Activated T-cell treated with anti-CD3 and anti-CD28 coated beads for 1 hour (primary cell): ENCODE data around the gene PDIA5.
"Not testable (repeated sequence)": the region's sequence is repeated elsewhere in the genome, so short reads cannot be mapped to it uniquely, and the experiment has no call there.

Experiments used
- DNase-seq: peaks from one replicate; pipeline ENCODE4 v3.0.0-alpha.2; 2020; ENCODE audit warnings: low read depth

Gene PDIA5

GRCh38 chr3:123150449-123151215 is 83.8 kb downstream of the PDIA5 start:
- DNase-seq, result no peak

- DNase-seq, result no peak
These were observed 84.5 kb downstream of the PDIA5 start for GRCh38 chr3:123151251-123151705.

- DNase-seq, result not testable (repeated sequence)
These were observed 85.1 kb downstream of the PDIA5 start for GRCh38 chr3:123151853-123152420.

GRCh38 chr3:123152687-123153086 is 85.9 kb downstream of the PDIA5 start:
- DNase-seq, result no peak

DNA sequence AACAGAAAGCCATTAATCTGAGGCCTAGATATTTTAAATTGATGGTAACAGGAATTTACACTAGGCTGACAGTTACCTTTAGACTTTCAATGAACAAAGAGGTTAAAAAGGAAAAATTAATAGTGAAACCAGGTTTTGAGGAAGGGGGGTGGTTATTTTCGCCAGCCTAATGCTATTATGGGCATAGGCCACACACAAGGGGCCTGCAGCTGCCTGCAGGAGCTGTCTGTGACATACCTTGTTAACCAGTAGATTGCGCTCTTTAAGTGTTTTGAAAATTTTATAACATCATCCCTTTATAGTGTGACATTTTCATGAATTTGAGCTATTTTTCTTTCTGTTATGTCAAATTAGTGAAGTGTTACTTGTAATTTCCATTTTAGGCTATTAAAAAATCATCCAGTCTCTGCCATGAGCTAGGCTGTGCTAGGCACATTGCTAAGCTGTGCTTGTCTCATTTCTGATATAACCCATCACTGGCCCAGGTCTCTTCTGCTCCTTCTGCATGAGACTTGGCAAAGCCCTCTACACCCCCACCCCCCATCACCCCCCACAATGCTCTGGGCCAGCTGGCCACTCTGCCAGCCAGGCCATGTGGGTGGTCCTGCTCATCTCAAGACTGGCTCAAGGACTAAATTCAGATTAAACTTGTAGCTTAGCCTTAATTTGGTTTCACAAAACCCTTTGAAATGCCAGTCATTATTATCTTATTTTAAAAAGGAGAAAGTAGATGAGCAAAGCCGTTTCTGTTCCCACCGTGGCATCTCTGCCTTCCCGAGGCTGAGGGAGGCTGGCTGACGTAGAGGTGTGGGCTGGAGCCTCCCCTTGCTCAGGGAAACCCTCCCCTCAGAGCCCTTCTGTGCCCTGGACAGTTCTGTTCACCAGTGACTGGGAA is 86.5 kb downstream of the PDIA5 start:
- no peak for DNase-seq

- DNase-seq, result no peak
These were observed 87.5 kb downstream of the PDIA5 start for GRCh38 chr3:123154020-123154985.

DNA sequence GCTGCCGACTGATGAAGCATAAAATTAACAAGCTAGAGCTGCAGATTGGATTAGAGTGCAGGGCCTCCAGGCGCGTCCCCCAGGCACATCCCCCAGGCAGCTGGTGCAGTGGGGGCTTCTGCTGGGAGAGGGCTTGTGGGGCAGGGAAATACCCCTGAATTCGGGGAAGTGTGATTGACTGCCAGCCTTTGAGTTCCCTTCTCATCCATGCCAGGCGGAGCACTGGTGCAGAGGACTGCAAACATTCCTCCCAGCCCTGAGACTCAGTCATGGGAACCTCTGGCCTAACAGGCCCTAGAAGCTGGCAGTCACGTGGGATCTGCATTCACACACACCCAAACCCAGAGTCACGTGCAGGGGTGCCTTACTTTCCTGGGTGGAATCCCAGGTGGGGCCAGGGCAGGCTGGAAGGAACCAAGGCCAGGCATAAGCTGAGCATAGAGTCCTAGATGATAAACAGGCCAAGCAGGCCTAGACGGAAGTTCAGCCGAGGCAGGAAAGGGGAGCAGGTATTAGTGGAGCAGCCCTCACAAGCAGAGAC is 88.7 kb downstream of the PDIA5 start:
- DNase-seq, result no peak

GRCh38 chr3:123156276-123156995 is 89.6 kb downstream of the PDIA5 start:
- no peak for DNase-seq

GRCh38 chr3:123157209-123157597 is 90.4 kb downstream of the PDIA5 start:
- no peak for DNase-seq

DNA sequence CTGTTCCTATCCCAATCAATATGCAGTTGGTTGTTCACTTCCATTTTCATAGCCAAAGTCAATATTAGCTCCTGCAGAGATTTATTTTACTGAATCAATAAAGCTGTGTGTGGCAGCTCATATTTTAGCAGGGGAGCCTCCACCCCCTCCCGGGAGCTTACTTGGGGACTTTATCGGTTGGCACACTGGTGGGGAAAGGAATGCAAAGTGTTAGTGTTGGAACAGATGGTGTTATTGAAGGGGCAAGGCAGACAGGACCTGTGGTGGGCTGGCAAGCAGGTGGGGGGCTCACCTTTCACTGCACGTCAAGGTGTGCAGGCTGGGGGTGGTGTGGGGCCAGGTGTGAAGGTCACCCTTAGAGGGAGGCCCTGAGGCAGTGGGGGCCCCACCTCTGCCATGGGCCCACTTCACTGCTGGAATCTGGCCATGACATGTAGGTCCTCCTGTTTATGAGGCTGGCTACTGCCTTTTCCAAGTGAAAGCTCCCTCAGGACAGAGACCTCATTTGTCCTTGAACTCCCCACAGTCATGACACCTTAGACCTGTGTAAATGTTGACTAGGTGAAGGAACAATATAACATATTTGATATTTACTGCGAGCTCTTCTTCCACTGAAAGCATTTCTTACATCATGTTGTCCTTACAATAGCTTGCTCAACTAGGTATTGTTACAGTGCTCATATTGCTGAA is 90.9 kb downstream of the PDIA5 start:
- no peak for DNase-seq

DNA sequence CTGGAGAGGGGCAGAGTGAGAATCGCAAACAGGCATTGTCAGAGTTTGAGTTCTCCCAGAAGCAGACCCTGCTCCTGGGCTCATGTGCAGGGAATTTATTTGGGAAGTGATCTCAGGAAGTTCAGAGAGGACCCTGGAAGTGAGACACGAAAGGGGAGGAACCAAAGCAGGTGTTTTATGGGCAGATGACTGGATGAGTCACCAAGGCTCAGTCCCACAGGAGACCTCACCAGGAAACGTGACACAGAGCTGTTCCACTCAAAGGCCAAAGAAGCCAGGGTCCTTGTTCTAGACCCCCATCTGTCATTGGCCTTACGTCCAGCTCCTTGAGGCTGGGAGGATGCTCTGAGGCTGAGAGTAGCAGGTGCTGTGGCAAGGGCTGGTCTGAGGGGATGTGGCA is 91.5 kb downstream of the PDIA5 start:
- no peak for DNase-seq

DNA sequence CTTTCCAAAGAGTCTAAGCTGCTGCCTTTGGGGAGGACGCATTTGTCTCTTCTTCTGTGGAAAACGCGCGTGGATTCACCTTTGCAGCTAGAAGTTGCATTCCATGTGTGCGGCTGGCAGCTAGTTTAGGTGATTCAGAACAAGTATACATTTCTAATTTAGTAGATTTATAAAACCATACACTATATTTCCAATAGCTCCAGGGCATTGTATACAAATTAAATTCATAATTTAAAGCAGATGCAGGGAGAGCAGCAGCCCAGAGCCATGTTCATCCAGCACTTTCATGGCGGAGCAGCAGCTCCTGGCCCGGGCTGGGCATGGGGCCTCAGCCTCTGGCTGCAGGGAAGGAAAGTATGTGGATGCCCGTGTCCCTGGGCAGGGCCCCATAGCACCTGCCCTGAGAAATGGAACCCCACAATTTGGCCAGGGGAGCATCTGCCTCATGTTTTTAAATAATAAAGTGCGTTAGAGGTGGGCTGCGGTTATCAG is 92.1 kb downstream of the PDIA5 start:
- no peak for DNase-seq

DNA sequence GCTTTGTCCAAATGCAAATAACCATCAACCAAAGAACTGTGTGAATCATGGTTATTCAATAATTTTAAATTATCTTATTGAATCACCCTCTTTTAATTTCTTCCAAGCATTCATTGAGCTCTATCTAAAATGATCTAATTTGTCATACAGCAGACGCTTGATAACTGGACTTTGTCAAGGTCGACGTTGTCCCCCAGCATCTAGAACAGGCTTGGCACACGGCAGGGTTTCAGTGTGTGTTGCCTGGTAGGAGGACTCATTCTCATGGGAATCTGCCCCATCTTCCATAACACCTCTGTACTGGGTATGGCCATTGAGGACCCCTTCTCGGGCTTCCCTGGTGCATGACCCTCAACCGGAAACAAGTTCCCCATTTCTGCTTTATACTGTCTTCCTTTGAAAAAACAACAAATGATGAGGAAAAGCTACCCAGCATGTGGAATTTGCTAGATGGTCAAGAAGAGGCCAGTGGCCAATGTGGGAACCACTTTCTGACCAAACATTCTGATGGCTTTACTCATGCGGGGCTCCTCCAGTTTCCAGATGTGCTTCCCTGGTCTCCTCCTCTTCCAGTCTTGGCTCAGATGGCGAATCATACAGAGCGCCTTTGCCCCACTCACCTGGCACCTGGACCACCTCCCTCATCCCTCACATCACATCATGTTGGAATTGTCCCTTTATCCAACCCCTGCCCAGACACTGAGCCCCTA is 93.3 kb downstream of the PDIA5 start:
- DNase-seq, result no peak

DNA sequence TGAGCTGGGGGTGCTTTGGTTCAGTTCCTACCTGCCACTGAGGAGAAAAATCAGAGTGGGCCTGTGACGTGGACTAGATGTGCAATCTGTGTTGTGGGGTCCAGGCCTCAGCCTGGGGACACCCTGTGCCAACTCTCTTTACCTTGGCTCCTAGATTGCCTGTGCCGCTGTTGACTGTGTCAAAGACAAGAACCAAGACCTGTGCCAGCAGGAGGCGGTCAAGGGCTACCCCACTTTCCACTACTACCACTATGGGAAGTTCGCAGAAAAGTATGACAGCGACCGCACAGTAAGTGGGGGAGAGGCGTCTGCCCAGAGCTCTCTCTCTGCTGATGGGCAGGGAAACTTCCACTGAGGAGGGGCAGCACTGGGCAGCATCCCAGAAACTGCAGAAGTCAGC is 94.3 kb downstream of the PDIA5 start:
- no peak for DNase-seq

DNA sequence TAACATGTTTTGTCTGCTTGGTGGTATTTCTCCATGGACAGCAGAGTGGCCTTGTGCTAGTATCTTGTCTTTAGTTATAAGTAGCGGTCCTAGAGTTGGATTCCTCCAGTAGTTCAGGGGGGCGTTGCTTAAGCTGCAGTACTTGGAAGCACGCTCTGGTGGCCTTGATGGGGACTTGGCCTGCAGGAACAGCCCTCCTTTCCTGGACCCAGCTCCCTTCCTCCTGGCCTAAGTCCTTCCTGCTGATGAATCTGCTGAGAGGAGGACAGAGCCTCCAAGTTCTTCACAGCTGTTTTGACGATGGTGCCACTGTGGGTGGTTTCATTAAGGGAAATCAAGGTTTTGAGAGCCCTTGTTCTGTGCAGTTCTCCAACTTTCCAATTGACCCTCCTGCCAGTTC is 96.3 kb downstream of the PDIA5 start:
- no peak for DNase-seq

DNA sequence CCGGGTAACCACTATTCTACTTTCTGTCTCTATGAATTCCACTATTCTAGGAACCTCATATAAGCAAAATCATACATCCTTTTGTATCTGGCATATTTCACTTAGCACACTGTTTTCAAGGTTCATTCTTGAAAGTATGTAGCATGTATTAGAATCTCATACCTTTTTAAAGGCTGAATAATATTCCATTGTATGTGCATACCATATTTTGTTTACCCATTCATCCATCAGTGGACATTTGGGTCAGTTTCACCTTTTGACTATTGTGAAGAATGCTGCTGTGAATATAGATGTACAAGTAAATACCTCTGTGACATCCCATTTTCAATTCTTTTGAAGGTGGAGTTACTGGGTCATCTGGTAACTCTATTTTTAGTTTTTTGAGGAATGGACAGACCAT is 98.3 kb downstream of the PDIA5 start:
- no peak for DNase-seq

GRCh38 chr3:123167686-123168085 is 100.9 kb downstream of the PDIA5 start:
- no peak for DNase-seq

GRCh38 chr3:123168122-123168521 is 101.3 kb downstream of the PDIA5 start:
- no peak for DNase-seq

DNA sequence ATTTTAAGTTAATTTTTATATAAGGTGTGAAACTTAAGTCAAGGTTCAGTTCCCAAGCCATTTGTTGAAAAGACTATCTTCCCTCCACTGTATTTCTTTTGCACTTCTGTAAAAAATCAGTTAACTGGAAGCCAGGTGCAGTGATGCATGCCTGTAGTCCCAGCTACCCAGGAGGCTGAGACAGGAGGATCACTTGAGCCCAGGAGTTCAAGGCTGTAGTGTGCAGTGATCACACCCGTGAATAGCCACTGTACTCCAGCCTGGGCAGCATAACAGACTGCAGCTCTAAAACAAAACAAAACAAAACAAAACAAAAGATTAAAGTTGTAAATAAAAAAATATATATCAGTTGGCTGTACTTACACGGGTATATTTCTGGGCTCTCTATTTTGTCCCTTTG is 101.8 kb downstream of the PDIA5 start:
- DNase-seq, result no peak
